ENCODE data around the gene AUH.

- TF ChIP-seq CTCF (IDR thresholded peaks at IDR 0.05) (no peak), ZFX (IDR thresholded peaks at IDR 0.05; ENCODE audit: borderline replicate concordance) (no peak)
Measured at GRCh38 chr9:91221332-91221731, 140.4 kb downstream of the AUH start.

All from 22Rv1 (cell line).